ENCODE measurements around the gene KCNQ2. TPM values are rescaled to one million over a fixed set of nuclear protein-coding genes. Genes with fewer than 3 reads are reported as not detected.

Gene KCNQ2
- total and polyA plus RNA-seq, 2 donors = 0.14 to 2.1 TPM

DNA sequence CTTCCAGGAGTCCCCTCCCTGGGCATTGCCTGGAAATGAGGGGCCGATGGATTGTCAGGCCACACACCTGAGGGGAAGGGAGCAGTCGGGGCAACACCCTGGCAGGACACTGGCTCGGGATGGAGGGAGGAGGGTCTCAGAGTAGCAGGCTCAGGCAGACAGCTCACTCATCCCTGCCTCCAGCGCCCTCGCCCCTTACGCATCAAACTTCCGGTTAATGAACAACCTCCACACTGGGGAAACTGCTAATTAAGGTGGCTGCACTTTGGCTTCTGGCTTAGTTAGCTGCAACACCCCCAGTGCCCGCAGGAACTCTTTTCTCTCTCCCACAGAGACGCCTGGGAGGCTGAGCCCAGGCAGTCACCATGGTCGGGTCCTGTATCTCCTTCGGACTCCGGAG lies 98.0 kb downstream of the KCNQ2 start:
- Histone ChIP-seq H3K27ac (ENCODE audit: low read depth) (no peak overlapping the region), H3K4me3 (ENCODE audit: low read depth, low read length) (no peak overlapping the region), H3K36me3 (ENCODE audit: insufficient read depth) (no peaks in the 10 kb centered on the region), H3K4me1 (ENCODE audit: insufficient read depth) (no peaks in the 10 kb centered on the region)
- 65% methylated on average over 12 of the region's 12 CpGs for whole genome bisulfite sequencing
- no peak for DNase-seq (ENCODE audit: extremely low spot score)

GRCh38 chr20:63373996-63374395 lies 98.5 kb downstream of the KCNQ2 start:
- DNase-seq (ENCODE audit: extremely low spot score) = no peak
- Histone ChIP-seq H3K4me3 (ENCODE audit: low read depth, low read length) (no peak overlapping the region), H3K36me3 (ENCODE audit: insufficient read depth) (no peaks in the 10 kb centered on the region), H3K4me1 (ENCODE audit: insufficient read depth) (no peaks in the 10 kb centered on the region), H3K27ac (ENCODE audit: low read depth) (no peak overlapping the region)
- WGBS = 77% methylated on average over 19 of the region's 19 CpGs

- Histone ChIP-seq H3K27ac (ENCODE audit: low read depth) (no peak overlapping the region), H3K4me3 (ENCODE audit: low read depth, low read length) (no peak overlapping the region), H3K36me3 (ENCODE audit: insufficient read depth) (no peaks in the 10 kb centered on the region), H3K4me1 (ENCODE audit: insufficient read depth) (no peaks in the 10 kb centered on the region)
- DNase-seq (ENCODE audit: extremely low spot score) = no peak
- WGBS = 58% methylated on average over 34 of the region's 34 CpGs
Measured at GRCh38 chr20:63372971-63373885, 99.2 kb downstream of the KCNQ2 start.

DNA sequence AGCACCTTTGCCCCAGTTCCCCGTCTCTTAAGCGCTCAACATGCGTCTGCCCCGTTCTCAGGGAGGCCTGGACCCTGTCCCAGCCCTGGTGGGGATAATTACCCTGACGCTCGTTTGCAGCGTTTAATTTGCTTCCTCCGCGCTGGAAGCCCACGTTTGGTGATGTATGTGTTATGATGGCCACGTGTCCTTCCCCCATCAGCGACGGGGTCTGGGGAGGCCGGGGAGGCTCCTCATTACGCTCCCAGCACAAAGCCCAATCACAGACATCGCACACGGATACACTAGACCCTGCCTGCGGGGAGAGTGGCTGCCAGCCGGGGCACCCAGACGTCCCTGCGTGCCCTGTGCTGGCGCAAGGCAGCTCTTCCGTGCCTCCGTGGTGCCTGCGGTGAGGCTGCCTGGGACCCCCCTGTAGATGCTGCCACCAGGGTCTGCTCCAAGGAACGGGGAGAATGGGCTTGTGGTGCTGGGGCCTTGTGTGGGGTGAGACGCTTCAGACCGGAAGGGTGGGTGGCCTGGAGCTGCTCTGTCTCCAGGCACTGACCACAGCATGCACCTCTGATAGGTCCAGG lies 101.1 kb downstream of the KCNQ2 start:
- Histone ChIP-seq H3K4me1 (ENCODE audit: insufficient read depth) (no peaks in the 10 kb centered on the region), H3K27ac (ENCODE audit: low read depth) (no peak overlapping the region), H3K36me3 (ENCODE audit: insufficient read depth) (no peaks in the 10 kb centered on the region), H3K4me3 (ENCODE audit: low read depth, low read length) (no peak overlapping the region)
- WGBS = 70% methylated on average over 28 of the region's 28 CpGs
- DNase-seq (ENCODE audit: extremely low spot score) = no peak

GRCh38 chr20:63370618-63371187 lies 101.8 kb downstream of the KCNQ2 start:
- H3K36me3 ChIP-seq (ENCODE audit: insufficient read depth) = no peaks in the 10 kb centered on the region
- 29% methylated on average over 21 of the region's 21 CpGs for WGBS
- no peak overlapping the region for H3K4me3 ChIP-seq (ENCODE audit: low read depth, low read length)
- no peaks in the 10 kb centered on the region for H3K4me1 ChIP-seq (ENCODE audit: insufficient read depth)
- H3K27ac ChIP-seq (ENCODE audit: low read depth) = no peak overlapping the region
- DNase-seq (ENCODE audit: extremely low spot score) = no peak

GRCh38 chr20:63369724-63370617 lies 102.5 kb downstream of the KCNQ2 start:
- H3K27ac ChIP-seq (ENCODE audit: low read depth) = no peak overlapping the region
- DNase-seq (ENCODE audit: extremely low spot score) = no peak
- H3K4me1 ChIP-seq (ENCODE audit: insufficient read depth) = no peaks in the 10 kb centered on the region
- WGBS = 67% methylated on average over 24 of the region's 24 CpGs
- H3K36me3 ChIP-seq (ENCODE audit: insufficient read depth) = no peaks in the 10 kb centered on the region
- H3K4me3 ChIP-seq (ENCODE audit: low read depth, low read length) = no peak overlapping the region

- Histone ChIP-seq H3K4me1 (ENCODE audit: insufficient read depth) (no peaks in the 10 kb centered on the region), H3K4me3 (ENCODE audit: low read depth, low read length) (no peak overlapping the region), H3K27ac (ENCODE audit: low read depth) (no peak overlapping the region), H3K36me3 (ENCODE audit: insufficient read depth) (no peaks in the 10 kb centered on the region)
- DNase-seq (ENCODE audit: extremely low spot score) = no peak
- 89% methylated on average over 10 of the region's 10 CpGs for WGBS
Measured at GRCh38 chr20:63369024-63369530, 103.4 kb downstream of the KCNQ2 start.

- Histone ChIP-seq H3K27ac (ENCODE audit: low read depth) (no peak overlapping the region), H3K4me1 (ENCODE audit: insufficient read depth) (no peaks in the 10 kb centered on the region), H3K4me3 (ENCODE audit: low read depth, low read length) (no peak overlapping the region), H3K36me3 (ENCODE audit: insufficient read depth) (no peaks in the 10 kb centered on the region)
- 87% methylated on average over 8 of the region's 8 CpGs for WGBS
- DNase-seq (ENCODE audit: extremely low spot score) = no peak
Measured at GRCh38 chr20:63368151-63368550, 104.3 kb downstream of the KCNQ2 start.

GRCh38 chr20:63367446-63368055 lies 104.9 kb downstream of the KCNQ2 start:
- 66% methylated on average over 24 of the region's 24 CpGs for WGBS

GRCh38 chr20:63366390-63367365 lies 105.8 kb downstream of the KCNQ2 start:
- Histone ChIP-seq H3K4me3 (ENCODE audit: low read depth, low read length) (no peak overlapping the region), H3K36me3 (ENCODE audit: insufficient read depth) (no peaks in the 10 kb centered on the region), H3K4me1 (ENCODE audit: insufficient read depth) (no peaks in the 10 kb centered on the region), H3K27ac (ENCODE audit: low read depth) (no peak overlapping the region)
- no peak for DNase-seq (ENCODE audit: extremely low spot score)
- 68% methylated on average over 30 of the region's 30 CpGs for WGBS

More at GRCh38 chr20:63367446-63368055, 104.9 kb downstream of the KCNQ2 start:
- no peak for DNase-seq (ENCODE audit: extremely low spot score)
- H3K36me3 ChIP-seq (ENCODE audit: insufficient read depth) = no peaks in the 10 kb centered on the region
- no peak overlapping the region for H3K27ac ChIP-seq (ENCODE audit: low read depth)
- no peak overlapping the region for H3K4me3 ChIP-seq (ENCODE audit: low read depth, low read length)
- H3K4me1 ChIP-seq (ENCODE audit: insufficient read depth) = no peaks in the 10 kb centered on the region

DNA sequence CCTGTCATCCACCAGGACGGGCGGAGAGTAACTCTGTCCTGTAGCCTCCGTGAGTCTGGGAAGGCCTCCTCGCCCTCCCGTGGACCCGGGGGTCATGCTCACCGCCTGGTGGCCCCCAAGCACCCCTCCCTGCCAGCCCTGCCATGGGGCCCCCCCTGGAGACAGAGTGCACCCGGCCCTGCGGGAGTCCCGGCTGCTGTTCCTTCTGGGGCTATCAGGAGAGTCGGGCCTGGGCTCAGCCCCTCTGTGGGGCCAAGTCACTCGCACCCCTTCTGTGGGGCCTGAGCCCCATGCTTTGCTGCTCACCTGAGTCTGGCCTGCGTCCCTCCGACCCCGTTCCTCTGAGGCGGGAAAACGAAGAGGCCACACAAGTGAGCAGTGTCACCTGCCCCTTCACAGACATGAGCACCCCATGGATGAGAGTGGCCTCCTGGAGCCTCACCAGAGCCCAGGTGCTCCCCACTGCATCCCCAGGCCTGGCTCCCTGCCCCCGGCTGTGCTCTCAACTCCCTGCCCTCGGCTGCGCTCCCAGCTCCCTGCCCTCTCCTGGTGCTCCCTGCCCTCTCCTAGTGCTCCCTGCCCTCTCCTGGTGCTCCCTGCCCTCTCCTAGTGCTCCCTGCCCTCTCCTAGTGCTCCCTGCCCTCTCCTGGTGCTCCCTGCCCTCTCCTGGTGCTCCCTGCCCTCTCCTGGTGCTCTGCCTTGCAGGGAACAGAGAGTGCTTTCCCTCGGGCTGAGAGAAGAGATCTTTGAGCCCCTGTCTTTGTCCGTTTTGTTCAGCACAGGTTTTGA lies 106.7 kb downstream of the KCNQ2 start:
- H3K27ac ChIP-seq (ENCODE audit: low read depth) = no peak overlapping the region
- no peak for DNase-seq (ENCODE audit: extremely low spot score)
- no peaks in the 10 kb centered on the region for H3K36me3 ChIP-seq (ENCODE audit: insufficient read depth)
- no peak overlapping the region for H3K4me3 ChIP-seq (ENCODE audit: low read depth, low read length)
- WGBS = 87% methylated on average over 22 of the region's 22 CpGs
- no peaks in the 10 kb centered on the region for H3K4me1 ChIP-seq (ENCODE audit: insufficient read depth)

Data from urinary bladder (tissue), 4 donors.